Suprapubic skin (tissue), 4 donors: Measurements from ENCODE around the gene GRPEL1. TPM values are rescaled to one million over a fixed set of nuclear protein-coding genes. Genes with fewer than 3 reads are reported as not detected.

ENCODE experiments used
- DNase-seq, 2 donors: peaks; one replicate each; pipeline ENCODE4 v3.0.0-alpha.2; 2019; ENCODE audit warnings: low spot score in 2 of 2
- H3K27ac ChIP-seq: fragments of 200-600 bp; sonication (generic); one replicate; pipeline ENCODE4 v1.5.1; 2019
- H3K27me3 ChIP-seq: fragments of 200-600 bp; sonication (generic); one replicate; pipeline ENCODE4 v1.5.1; 2019
- H3K36me3 ChIP-seq: fragments of 200-600 bp; sonication (generic); one replicate; pipeline ENCODE4 v1.5.1; 2019
- H3K4me1 ChIP-seq: fragments of 200-600 bp; sonication (generic); one replicate; pipeline ENCODE4 v1.5.1; 2019
- H3K4me3 ChIP-seq: fragments of 200-600 bp; sonication (generic); one replicate; pipeline ENCODE4 v1.5.1; 2019; ENCODE audit warnings: mild to moderate bottlenecking
- H3K9me3 ChIP-seq: fragments of 200-600 bp; sonication (generic); one replicate; pipeline ENCODE4 v1.5.1; 2019
- CTCF ChIP-seq, 2 donors: fragments of 200-600 bp in 1 of 2; fragments of 450-650 bp in 1 of 2; sonication (generic) in 1 of 2; IDR thresholded peaks; one replicate each; pipeline ENCODE4 v1.5.1; 2016 to 2019; ENCODE audit warnings: antibody characterized with exemption in 2 of 2, mild to moderate bottlenecking in 1 of 2, moderate library complexity in 1 of 2
- EP300 ChIP-seq: sonication (generic); formaldehyde crosslinking; IDR thresholded peaks from one replicate; pipeline ENCODE4 v1.6.1; 2017; ENCODE audit warnings: antibody characterized with exemption
- POLR2A ChIP-seq, 2 donors: fragments of 450-650 bp; IDR thresholded peaks; one replicate each; pipeline ENCODE4 v1.6.1; 2017; ENCODE audit warnings: antibody characterized with exemption in 2 of 2, mild to moderate bottlenecking in 2 of 2, moderate library complexity in 2 of 2
- POLR2AphosphoS5 ChIP-seq, 3 donors: sonication (generic); formaldehyde crosslinking; IDR thresholded peaks; one replicate each; pipeline ENCODE4 v1.6.1; 2017; ENCODE audit warnings: antibody characterized with exemption in 3 of 3
- WGBS: methylation state at CpG from one replicate; pipeline ENCODE4 v1.1.5; 2018; 5-methylcytosine and 5-hydroxymethylcytosine counted together
- total RNA-seq, 4 donors: library from RNA; depleted of rRNA; stranded (reverse); fragments of >200 nt; gene quantifications; one replicate each; pipeline ENCODE4 v1.1.0, GENCODE V29; 2016

Gene GRPEL1
- total RNA-seq, 4 donors from 2014 or later, result 18.2 to 32.4 (median 25.3) TPM

- 75% methylated on average over 20 of the region's 20 CpGs for WGBS
- Histone ChIP-seq H3K4me1 (no peaks in the 10 kb centered on the region), H3K36me3 (peaks cover 33% of the 10 kb centered on the region), H3K27me3 (no peaks in the 10 kb centered on the region), H3K27ac (no peak overlapping the region), H3K4me3 (no peak overlapping the region), H3K9me3 (no peaks in the 10 kb centered on the region)
- no peak for TF ChIP-seq POLR2AphosphoS5 (IDR thresholded peaks at IDR 0.05)
- no peak for TF ChIP-seq EP300
- no peak for TF ChIP-seq CTCF (IDR thresholded peaks at IDR 0.05)
- peak in 1 of 2 donors; percentile 75 for DNase-seq
Measured at GRCh38 chr4:7034262-7035081, 33.4 kb downstream of the GRPEL1 start.

- no peaks in the 10 kb centered on the region for H3K4me1 ChIP-seq
- H3K27me3 ChIP-seq, result no peaks in the 10 kb centered on the region
- no peaks in the 10 kb centered on the region for H3K9me3 ChIP-seq
- H3K27ac ChIP-seq, result no peak overlapping the region
- H3K36me3 ChIP-seq, result peaks cover 43% of the 10 kb centered on the region
- DNase-seq, result no peak
- no peak overlapping the region for H3K4me3 ChIP-seq
- TF ChIP-seq CTCF (IDR thresholded peaks at IDR 0.05), result no peak
- TF ChIP-seq EP300, result no peak
- no peak for TF ChIP-seq POLR2AphosphoS5 (IDR thresholded peaks at IDR 0.05)
- TF ChIP-seq POLR2A (IDR thresholded peaks at IDR 0.05), result no peak
- WGBS, result 94% methylated on average over 8 of the region's 8 CpGs
Measured at GRCh38 chr4:7032596-7032995, 35.3 kb downstream of the GRPEL1 start.

GRCh38 chr4:7031558-7032449 lies 36.1 kb downstream of the GRPEL1 start:
- peaks cover 47% of the 10 kb centered on the region for H3K36me3 ChIP-seq
- TF ChIP-seq CTCF (IDR thresholded peaks at IDR 0.05), result no peak
- no peak for TF ChIP-seq POLR2A (IDR thresholded peaks at IDR 0.05)
- no peak for TF ChIP-seq EP300
- no peak for TF ChIP-seq POLR2AphosphoS5 (IDR thresholded peaks at IDR 0.05)
- no peaks in the 10 kb centered on the region for H3K4me1 ChIP-seq
- no peak overlapping the region for H3K27ac ChIP-seq
- no peak overlapping the region for H3K4me3 ChIP-seq
- peak in 1 of 2 donors; percentile 69 for DNase-seq
- no peaks in the 10 kb centered on the region for H3K27me3 ChIP-seq
- WGBS, result 84% methylated on average over 35 of the region's 35 CpGs
- no peaks in the 10 kb centered on the region for H3K9me3 ChIP-seq

- Histone ChIP-seq H3K27ac (no peak overlapping the region), H3K27me3 (no peaks in the 10 kb centered on the region), H3K4me1 (no peaks in the 10 kb centered on the region), H3K36me3 (peaks cover 57% of the 10 kb centered on the region), H3K4me3 (no peak overlapping the region), H3K9me3 (no peaks in the 10 kb centered on the region)
- no peak for DNase-seq
- 90% methylated on average over 10 of the region's 10 CpGs for WGBS
- TF ChIP-seq POLR2A (IDR thresholded peaks at IDR 0.05), result no peak
- no peak for TF ChIP-seq POLR2AphosphoS5 (IDR thresholded peaks at IDR 0.05)
- no peak for TF ChIP-seq EP300
- no peak for TF ChIP-seq CTCF (IDR thresholded peaks at IDR 0.05)
Measured at GRCh38 chr4:7030856-7031255, 37.0 kb downstream of the GRPEL1 start.

- peaks cover 66% of the 10 kb centered on the region for H3K36me3 ChIP-seq
- DNase-seq, result no peak
- no peaks in the 10 kb centered on the region for H3K9me3 ChIP-seq
- no peak overlapping the region for H3K4me3 ChIP-seq
- H3K4me1 ChIP-seq, result no peaks in the 10 kb centered on the region
- no peaks in the 10 kb centered on the region for H3K27me3 ChIP-seq
- H3K27ac ChIP-seq, result no peak overlapping the region
- TF ChIP-seq POLR2A (IDR thresholded peaks at IDR 0.05) (no peak), CTCF (IDR thresholded peaks at IDR 0.05) (no peak), EP300 (no peak), POLR2AphosphoS5 (IDR thresholded peaks at IDR 0.05) (no peak)
- 90% methylated on average over 10 of the region's 10 CpGs for WGBS
Measured at GRCh38 chr4:7029921-7030320, 37.9 kb downstream of the GRPEL1 start.
